ENCODE results near the gene MRPL23. TPM values are rescaled to one million over a fixed set of nuclear protein-coding genes. Genes with fewer than 3 reads are reported as not detected.

The MRPL23 gene
- total and polyA plus RNA-seq, 2 of the 13 experiments (the other 11 are each of a cell fraction or from before 2014, with no cell fraction given): 67.8 to 123 TPM

DNA sequence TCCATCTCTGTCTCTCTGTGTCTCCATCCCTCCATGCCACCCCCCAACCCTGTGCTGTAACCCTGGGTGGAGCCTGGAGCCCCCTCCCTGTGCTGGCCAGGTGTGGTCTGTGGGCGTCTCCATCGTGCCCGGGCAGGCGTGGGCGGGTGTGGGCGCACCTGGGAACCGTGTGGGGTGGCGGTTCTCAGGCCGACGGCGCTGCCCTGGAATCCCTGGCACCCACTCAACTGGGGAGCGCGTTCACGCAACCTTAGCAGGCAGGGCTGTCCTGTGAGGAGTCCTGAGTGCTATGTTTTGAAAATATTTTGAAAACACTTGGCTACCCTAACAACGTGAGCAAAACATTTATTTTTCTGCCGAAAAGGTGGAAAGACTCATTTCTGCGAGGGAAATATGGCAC, 23.0 kb upstream of the MRPL23 start:
- no peak overlapping the region for H3K9ac ChIP-seq (ENCODE audit: insufficient read depth, low read depth, low read length)
- in situ Hi-C loops (cut with HindIII; ENCODE audit: extremely low pct_ligation_motif_present, low pct_unique_long_range_greater_than_20kb): no loop called here

DNA sequence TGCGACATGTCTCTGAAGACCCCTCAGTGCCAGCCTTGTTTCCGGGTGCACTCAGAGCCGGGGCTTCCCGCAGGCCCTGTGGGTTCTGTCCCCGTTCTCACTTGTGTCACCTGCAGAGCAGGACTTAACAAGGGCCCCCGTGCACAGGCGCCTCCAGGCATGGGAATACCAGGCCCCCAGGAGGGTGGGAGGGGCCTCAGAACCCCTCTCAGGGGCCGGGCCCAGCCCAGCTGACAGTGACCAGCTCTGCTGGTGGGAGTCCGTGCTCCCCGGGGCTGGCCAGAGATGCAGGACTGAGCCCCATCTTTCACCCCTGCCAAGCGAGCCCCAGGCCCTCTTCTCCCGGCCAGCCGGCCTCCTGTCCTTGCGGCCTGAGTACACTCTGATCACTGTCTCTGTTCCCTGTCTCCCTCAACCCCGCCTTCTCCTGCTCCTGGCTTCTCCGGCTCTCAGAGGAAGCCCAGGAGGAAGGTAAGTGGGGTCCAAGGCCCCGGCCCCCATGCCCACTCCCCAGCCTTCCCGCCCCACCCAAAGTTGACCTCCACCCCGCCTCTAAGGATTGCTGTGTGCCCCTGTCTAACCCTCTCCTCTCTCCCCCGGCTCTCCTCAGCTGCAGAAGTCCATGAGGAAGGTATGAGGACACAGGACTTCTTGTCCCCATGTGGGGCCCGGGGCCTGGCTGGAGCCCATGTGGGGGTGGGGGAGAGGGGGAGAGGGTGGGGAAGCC, 22.3 kb upstream of the MRPL23 start:
- Histone ChIP-seq H3K4me1 (ENCODE audit: insufficient read depth, low read length) (no peaks in the 10 kb centered on the region), H3K27ac (ENCODE audit: extremely low read length, insufficient read depth, low read length) (no peak overlapping the region), H4K20me1 (ENCODE audit: insufficient read depth, low read length) (no peaks in the 10 kb centered on the region), H3K4me3 (replicated peaks in 1 of 3; ENCODE audit: insufficient read depth in 1 of 3, low read depth in 2 of 3, low read length in 3 of 3) (no peak overlapping the region), H3K9me3 (ENCODE audit: low read length) (no peaks in the 10 kb centered on the region), H3K4me2 (ENCODE audit: low read depth, low read length) (no peak overlapping the region), H2AFZ (ENCODE audit: low read length) (no peak overlapping the region), H3K79me2 (ENCODE audit: insufficient read depth, low read length) (no peaks in the 10 kb centered on the region), H3K36me3 (replicated peaks in 1 of 2; ENCODE audit: control insufficient read depth in 1 of 2, insufficient read depth in 2 of 2, low read length in 2 of 2) (no peaks in the 10 kb centered on the region), H3K27me3 (ENCODE audit: control insufficient read depth in 1 of 2, insufficient read depth in 2 of 2, low read length in 2 of 2) (peaks cover 33 to 83% of the 10 kb centered on the region in 2 experiments), H3K9ac (ENCODE audit: insufficient read depth, low read depth, low read length) (no peak overlapping the region)
- in situ Hi-C loops (cut with HindIII; ENCODE audit: extremely low pct_ligation_motif_present, low pct_unique_long_range_greater_than_20kb) (no loop called here), intact Hi-C loops (cut with micrococcal nuclease; ENCODE audit: unreplicated experiment) (no loop called here)
- ChIA-PET CTCF (ENCODE audit: low intra/inter-chr PET ratio, low total read pairs) (no interaction called here), POLR2A (no interaction called here)
- BruUV-seq (replicated peaks): no TSS peak
- DNase-seq (ENCODE audit: low spot score) (no peak), ATAC-seq (no peak), FAIRE-seq (no peak)
- WGBS (ENCODE audit: low lambda C conversion rate): 19% methylated on average over 9 of the region's 21 CpGs
- TF ChIP-seq, protein P1, sequence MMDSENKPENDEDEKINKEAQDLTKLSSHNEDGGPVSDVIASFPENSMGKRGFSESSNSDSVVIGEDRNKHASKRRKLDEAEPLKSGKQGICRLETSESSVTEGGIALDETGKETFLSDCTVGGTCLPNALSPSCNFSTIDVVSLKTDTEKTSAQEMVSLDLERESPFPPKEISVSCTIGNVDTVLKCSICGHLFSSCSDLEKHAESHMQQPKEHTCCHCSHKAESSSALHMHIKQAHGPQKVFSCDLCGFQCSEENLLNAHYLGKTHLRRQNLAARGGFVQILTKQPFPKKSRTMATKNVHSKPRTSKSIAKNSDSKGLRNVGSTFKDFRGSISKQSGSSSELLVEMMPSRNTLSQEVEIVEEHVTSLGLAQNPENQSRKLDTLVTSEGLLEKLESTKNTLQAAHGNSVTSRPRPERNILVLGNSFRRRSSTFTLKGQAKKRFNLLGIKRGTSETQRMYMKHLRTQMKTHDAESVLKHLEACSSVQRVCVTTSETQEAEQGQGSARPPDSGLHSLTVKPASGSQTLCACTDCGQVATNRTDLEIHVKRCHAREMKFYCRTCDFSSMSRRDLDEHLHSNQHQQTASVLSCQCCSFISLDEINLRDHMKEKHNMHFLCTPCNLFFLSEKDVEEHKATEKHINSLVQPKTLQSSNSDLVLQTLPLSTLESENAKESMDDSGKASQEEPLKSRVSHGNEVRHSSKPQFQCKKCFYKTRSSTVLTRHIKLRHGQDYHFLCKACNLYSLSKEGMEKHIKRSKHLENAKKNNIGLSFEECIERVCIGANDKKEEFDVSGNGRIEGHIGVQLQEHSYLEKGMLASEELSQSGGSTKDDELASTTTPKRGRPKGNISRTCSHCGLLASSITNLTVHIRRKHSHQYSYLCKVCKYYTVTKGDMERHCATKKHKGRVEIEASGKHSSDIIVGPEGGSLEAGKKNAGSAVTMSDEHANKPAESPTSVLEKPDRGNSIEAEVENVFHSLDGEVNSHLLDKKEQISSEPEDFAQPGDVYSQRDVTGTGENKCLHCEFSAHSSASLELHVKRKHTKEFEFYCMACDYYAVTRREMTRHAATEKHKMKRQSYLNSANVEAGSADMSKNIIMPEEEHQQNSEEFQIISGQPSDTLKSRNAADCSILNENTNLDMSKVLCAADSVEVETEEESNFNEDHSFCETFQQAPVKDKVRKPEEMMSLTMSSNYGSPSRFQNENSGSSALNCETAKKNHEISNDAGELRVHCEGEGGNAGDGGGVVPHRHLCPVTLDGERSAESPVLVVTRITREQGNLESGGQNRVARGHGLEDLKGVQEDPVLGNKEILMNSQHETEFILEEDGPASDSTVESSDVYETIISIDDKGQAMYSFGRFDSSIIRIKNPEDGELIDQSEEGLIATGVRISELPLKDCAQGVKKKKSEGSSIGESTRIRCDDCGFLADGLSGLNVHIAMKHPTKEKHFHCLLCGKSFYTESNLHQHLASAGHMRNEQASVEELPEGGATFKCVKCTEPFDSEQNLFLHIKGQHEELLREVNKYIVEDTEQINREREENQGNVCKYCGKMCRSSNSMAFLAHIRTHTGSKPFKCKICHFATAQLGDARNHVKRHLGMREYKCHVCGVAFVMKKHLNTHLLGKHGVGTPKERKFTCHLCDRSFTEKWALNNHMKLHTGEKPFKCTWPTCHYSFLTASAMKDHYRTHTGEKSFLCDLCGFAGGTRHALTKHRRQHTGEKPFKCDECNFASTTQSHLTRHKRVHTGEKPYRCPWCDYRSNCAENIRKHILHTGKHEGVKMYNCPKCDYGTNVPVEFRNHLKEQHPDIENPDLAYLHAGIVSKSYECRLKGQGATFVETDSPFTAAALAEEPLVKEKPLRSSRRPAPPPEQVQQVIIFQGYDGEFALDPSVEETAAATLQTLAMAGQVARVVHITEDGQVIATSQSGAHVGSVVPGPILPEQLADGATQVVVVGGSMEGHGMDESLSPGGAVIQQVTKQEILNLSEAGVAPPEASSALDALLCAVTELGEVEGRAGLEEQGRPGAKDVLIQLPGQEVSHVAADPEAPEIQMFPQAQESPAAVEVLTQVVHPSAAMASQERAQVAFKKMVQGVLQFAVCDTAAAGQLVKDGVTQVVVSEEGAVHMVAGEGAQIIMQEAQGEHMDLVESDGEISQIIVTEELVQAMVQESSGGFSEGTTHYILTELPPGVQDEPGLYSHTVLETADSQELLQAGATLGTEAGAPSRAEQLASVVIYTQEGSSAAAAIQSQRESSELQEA (CRISPR knock-in tag; IDR thresholded peaks at IDR 0.05; ENCODE audit: not compliant biosample characterization): no peak
- TF ChIP-seq TCF12 (IDR thresholded peaks at IDR 0.05) (no peak), TCF12 (CRISPR knock-in tag; IDR thresholded peaks at IDR 0.05) (no peak)

More for the DNA sequence above, 23.0 kb upstream of the MRPL23 start:
- no TSS peak for BruUV-seq (replicated peaks)
- intact Hi-C loops (cut with micrococcal nuclease; ENCODE audit: unreplicated experiment): no loop called here
- ATAC-seq: no peak
- H2AFZ ChIP-seq (ENCODE audit: low read length): no peak overlapping the region
- H3K4me2 ChIP-seq (ENCODE audit: low read depth, low read length): no peak overlapping the region
- H3K79me2 ChIP-seq (ENCODE audit: insufficient read depth, low read length): no peaks in the 10 kb centered on the region
- no peaks in the 10 kb centered on the region for H3K9me3 ChIP-seq (ENCODE audit: low read length)
- POLR2A ChIA-PET: no interaction called here
- H4K20me1 ChIP-seq (ENCODE audit: insufficient read depth, low read length): no peaks in the 10 kb centered on the region
- no peak overlapping the region for H3K27ac ChIP-seq (ENCODE audit: extremely low read length, insufficient read depth, low read length)
- peaks cover 35 to 82% of the 10 kb centered on the region in 2 experiments for H3K27me3 ChIP-seq (ENCODE audit: control insufficient read depth in 1 of 2, insufficient read depth in 2 of 2, low read length in 2 of 2)
- WGBS (ENCODE audit: low lambda C conversion rate): 28% methylated on average over 9 of the region's 17 CpGs
- FAIRE-seq: no peak
- no peak for DNase-seq (ENCODE audit: low spot score)
- TF ChIP-seq MED13 (CRISPR knock-in tag; IDR thresholded peaks at IDR 0.05): no peak
- TF ChIP-seq DNMT1 (CRISPR knock-in tag; IDR thresholded peaks at IDR 0.05): no peak
- TF ChIP-seq, protein P2, sequence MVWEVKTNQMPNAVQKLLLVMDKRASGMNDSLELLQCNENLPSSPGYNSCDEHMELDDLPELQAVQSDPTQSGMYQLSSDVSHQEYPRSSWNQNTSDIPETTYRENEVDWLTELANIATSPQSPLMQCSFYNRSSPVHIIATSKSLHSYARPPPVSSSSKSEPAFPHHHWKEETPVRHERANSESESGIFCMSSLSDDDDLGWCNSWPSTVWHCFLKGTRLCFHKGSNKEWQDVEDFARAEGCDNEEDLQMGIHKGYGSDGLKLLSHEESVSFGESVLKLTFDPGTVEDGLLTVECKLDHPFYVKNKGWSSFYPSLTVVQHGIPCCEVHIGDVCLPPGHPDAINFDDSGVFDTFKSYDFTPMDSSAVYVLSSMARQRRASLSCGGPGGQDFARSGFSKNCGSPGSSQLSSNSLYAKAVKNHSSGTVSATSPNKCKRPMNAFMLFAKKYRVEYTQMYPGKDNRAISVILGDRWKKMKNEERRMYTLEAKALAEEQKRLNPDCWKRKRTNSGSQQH (CRISPR knock-in tag; IDR thresholded peaks at IDR 0.05; ENCODE audit: low read depth): no peak
- TF ChIP-seq, protein P3, sequence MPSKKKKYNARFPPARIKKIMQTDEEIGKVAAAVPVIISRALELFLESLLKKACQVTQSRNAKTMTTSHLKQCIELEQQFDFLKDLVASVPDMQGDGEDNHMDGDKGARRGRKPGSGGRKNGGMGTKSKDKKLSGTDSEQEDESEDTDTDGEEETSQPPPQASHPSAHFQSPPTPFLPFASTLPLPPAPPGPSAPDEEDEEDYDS (CRISPR knock-in tag; IDR thresholded peaks at IDR 0.05): no peak
- no peak for TF ChIP-seq ZNF615 (CRISPR knock-in tag; IDR thresholded peaks at IDR 0.05; ENCODE audit: borderline replicate concordance)
- peak; percentile 44; the same call in 1 of the 2 replicates for TF ChIP-seq EZH2 (conservative IDR thresholded peaks at IDR 0.05; ENCODE audit: low read depth, low read length)
- H3K4me1 ChIP-seq (ENCODE audit: insufficient read depth, low read length): no peaks in the 10 kb centered on the region
- H3K4me3 ChIP-seq (replicated peaks in 1 of 3; ENCODE audit: insufficient read depth in 1 of 3, low read depth in 2 of 3, low read length in 3 of 3): no peak overlapping the region
- CTCF ChIA-PET (ENCODE audit: low intra/inter-chr PET ratio, low total read pairs): no interaction called here
- no peaks in the 10 kb centered on the region for H3K36me3 ChIP-seq (replicated peaks in 1 of 2; ENCODE audit: control insufficient read depth in 1 of 2, insufficient read depth in 2 of 2, low read length in 2 of 2)

Measured in HepG2 (cell line).